Peyer's patch (tissue), 4 donors: ENCODE measurements around the gene ADORA2A.

Source experiments
- CTCF ChIP-seq, 6 experiments: fragments of 450-650 bp in 4 of 6; fragments of 200-600 bp in 2 of 6; sonication (generic) in 1 of 6; IDR thresholded peaks; one replicate each; pipeline ENCODE4 v1.5.1; 2017 to 2019; ENCODE audit warnings: antibody characterized with exemption in 6 of 6, mild to moderate bottlenecking in 3 of 6, moderate library complexity in 1 of 6
- POLR2A ChIP-seq, 2 donors: fragments of 450-650 bp; IDR thresholded peaks; one replicate each; pipeline ENCODE4 v1.5.1; 2017; ENCODE audit warnings: antibody characterized with exemption in 2 of 2, mild to moderate bottlenecking in 2 of 2, moderate library complexity in 2 of 2

- TF ChIP-seq CTCF (IDR thresholded peaks at IDR 0.05) (no peak), POLR2A (IDR thresholded peaks at IDR 0.05) (no peak)
Measured at GRCh38 chr22:24413271-24413670, 14.1 kb upstream of the ADORA2A start.
